ENCODE measurements around the gene FOXN4.

Gene FOXN4

GRCh38 chr12:109258607-109259544 lies 50.2 kb downstream of the FOXN4 start:
- DNase-seq (ENCODE audit: low read depth in 2 of 2): no peak

GRCh38 chr12:109258201-109258600 lies 50.9 kb downstream of the FOXN4 start:
- DNase-seq (ENCODE audit: low read depth in 2 of 2): no peak

DNA sequence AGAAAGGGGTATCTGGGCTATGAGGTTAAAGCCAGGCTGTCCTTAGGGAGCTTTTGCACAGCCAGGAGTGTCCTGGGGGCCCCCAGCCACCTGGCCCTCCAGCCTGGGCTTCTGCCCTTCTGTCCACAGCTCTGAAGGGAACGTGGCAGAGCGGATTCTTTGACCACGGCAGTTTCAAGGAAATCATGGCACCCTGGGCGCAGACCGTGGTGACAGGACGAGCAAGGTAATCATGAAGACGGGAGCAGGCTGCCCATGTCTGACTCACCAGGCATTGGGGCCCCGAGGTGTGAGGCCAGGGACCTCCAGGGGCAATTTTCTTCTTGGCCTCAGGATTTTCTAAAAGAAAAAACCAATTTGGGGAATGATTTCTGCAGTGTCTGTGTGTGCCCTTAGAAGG lies 53.1 kb downstream of the FOXN4 start:
- DNase-seq (ENCODE audit: low read depth in 2 of 2): no peak

- no peak for DNase-seq (ENCODE audit: low read depth in 2 of 2)
Observed at GRCh38 chr12:109255377-109255776, 53.7 kb downstream of the FOXN4 start.

DNA sequence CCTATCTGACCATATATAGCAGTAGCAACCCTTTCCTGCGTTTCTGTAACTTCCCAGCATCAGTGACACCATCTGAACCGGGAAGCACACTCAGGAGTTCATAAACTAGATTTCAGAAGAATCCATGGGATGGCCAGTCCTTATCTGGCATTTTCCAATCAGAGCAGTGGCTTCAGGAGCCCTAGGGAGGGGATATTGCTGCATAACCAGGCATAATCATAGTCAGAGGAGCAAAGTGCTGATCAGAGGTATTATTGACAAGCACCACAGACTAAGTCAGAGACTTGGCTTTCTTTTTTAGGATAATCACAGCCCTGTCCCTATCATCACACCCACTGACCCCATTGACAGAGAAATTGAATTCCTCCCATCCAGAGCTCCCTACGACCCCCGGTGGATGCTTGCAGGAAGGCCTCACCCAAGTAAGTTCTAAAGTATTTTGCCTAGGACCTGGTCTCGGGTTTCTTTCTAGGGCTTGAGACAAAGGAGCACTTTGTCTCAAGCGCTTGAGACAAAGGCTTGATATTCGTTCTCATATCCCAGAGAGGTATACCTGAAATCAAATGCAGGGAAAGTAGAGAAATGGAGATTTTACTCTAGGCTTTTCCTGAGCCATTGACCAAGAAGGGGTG lies 55.1 kb downstream of the FOXN4 start:
- no peak for DNase-seq (ENCODE audit: low read depth in 2 of 2)

DNA sequence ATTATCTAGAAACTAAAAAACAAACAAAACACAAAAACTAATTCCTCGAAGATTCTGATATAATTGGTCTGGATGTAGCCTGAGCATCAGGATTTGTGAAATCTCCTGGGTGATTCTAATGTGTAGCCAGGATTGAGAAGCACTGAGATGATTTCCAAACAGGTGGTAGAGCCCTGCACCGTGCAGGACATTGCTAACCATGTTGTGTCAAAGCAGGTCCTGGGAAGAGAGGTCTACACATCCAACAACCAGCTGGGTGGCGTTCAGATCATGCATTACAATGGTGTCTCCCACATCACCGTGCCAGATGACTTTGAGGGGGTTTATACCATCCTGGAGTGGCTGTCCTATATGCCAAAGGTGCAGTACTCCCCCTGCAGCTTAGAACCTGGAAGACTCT lies 56.3 kb downstream of the FOXN4 start:
- no peak for DNase-seq (ENCODE audit: low read depth in 2 of 2)

DNA sequence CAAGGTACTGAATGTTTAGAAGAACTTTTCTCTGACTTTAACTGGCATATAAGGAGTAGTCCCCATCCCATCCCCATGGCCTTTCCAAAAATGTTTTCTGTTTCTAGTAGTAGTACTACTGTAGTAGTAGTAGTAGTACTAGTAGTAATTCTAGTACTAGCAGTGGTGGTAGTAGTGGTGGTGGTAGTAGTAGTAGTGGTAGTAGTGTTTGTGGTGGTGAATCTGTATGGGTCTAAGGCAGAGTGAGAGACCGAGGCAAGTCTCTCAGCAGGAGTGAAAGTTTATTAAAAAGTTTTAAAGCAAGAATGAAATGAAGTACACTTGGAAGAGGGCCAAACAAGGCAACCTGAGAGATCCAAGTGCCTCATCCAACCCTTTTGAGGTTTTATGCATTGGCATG lies 58.6 kb downstream of the FOXN4 start:
- DNase-seq (ENCODE audit: low read depth in 2 of 2): no peak

- no peak for DNase-seq (ENCODE audit: low read depth in 2 of 2)
Observed at GRCh38 chr12:109247831-109248654, 61.0 kb downstream of the FOXN4 start.

DNA sequence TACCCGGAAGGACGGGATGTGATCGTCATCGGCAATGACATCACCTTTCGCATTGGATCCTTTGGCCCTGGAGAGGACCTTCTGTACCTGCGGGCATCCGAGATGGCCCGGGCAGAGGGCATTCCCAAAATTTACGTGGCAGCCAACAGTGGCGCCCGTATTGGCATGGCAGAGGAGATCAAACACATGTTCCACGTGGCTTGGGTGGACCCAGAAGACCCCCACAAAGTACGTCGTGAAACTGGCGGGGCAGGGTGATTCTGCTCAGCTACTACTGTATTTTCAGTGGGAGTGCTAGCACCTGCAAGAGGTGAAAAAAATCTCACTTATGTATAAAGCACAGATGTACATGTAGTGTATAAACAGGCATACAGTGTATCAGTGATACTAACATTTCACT lies 62.9 kb downstream of the FOXN4 start:
- no peak for DNase-seq (ENCODE audit: low read depth in 2 of 2)

GRCh38 chr12:109244073-109244472 lies 65.0 kb downstream of the FOXN4 start:
- no peak for DNase-seq (ENCODE audit: low read depth in 2 of 2)

DNA sequence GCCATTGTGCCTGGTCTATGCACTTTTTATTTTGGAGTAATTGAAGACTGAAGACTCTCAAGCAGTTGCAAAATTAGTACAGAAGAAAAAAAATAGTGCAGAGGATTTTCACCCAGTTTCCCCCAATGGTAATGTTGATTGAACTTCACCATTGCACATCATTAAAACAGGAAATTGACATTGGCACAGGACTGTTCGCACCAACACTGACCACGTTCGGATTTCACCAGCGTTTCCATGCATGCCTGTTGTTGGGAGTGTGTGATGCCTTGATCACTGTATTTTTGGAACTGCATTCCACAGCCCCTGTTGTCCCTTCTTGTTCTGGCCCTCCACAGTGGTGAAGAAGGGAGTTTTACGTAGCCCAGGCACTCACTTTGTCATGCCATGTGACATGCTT lies 67.1 kb downstream of the FOXN4 start:
- DNase-seq (ENCODE audit: low read depth in 2 of 2): no peak

DNA sequence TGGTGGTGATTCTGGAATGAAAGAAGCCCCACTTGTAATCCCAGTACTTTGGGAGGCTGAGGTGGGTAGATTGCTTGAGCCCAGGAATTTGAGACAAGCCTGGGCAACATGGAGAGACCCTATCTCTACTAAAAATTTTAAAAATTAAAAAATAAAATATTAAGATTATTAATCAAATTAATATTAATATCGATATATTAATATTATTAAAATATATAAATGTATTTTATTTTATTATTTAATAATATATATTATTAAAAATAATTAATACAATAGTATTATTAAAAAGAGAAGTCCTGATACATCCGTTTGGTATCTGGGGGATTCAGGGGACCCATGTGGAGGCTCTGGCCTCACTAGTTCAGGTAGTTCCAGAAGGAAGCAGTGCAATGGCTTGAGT lies 68.7 kb downstream of the FOXN4 start:
- DNase-seq (ENCODE audit: low read depth in 2 of 2): no peak

- DNase-seq (ENCODE audit: low read depth in 2 of 2): no peak
Observed at GRCh38 chr12:109239691-109240090, 69.4 kb downstream of the FOXN4 start.

DNA sequence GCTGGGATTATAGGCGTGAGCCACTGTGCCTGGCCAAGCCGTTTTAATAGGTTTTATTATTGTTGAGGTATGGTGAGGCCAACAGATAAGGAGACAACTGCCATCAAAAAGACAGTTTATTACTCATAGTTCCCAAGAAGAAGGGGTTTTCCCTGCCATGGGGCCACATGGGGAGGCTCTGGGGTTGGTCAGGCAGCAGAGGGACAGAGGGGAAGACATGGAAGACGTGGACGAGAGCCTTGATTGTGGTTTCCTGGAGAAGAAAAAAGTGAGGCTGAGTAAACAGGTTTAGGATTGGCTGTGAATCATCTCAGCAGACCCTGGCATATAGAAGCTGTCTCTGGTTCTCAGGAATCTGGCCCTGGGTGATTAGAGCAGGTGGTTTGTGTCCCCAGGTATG lies 69.9 kb downstream of the FOXN4 start:
- no peak for DNase-seq (ENCODE audit: low read depth in 2 of 2)

DNA sequence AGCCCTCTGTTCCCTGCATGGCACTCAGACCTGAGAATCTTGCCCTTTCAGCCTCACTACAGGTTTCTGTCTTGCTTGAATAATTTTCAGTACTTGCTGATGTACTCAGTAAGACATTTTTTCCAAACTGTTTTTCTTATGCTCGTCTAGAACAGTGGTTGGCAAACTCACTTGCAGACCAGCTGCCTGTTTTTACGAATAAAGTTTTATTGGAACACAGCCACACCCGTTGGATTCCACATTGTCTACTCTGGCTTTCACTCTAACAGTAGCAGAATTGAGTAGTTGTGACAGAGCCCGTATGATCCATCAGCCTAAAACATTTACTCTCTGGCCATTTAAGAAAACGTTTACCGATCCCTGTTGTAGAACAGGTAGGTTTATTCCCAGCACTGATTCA lies 72.8 kb downstream of the FOXN4 start:
- no peak for DNase-seq (ENCODE audit: low read depth in 2 of 2)

DNA sequence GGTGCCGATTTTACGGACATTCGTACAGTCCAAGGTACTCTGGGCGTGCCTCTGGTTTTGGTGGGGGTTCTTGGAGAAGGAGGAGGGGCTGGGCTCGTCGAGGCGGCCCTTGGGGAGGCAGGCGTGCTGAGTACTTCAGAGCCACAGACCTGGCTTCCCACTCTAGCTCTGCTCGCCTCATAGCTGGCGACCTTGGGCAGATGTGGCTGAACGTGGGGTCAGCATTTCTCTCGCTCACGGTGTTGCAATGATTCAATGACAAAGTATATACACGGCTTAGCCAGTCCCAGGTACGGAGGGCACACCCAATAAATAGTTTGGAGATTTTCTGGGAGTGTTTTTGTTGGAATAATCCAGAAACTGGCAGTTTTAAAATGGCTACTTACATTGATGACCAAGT lies 75.1 kb downstream of the FOXN4 start:
- no peak for DNase-seq (ENCODE audit: low read depth in 2 of 2)

DNA sequence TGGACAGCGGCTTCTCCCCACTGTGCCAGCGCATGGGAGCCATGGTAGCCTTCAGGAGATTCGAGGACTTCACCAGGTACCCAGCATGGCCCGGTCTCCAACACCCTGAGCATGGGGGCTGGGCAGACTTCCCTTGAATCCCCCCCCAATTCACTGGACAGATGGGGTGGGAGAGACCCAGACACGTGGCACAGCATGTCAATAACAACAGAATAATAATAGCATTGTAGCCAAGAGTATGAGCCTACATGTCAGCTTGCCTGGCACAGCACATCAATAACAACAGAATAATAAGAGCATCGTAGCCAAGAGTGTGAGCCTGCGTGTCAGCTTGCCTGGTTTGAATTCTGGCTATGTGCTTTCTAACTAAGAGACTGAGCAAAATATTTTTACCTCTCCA lies 76.4 kb downstream of the FOXN4 start:
- no peak for DNase-seq (ENCODE audit: low read depth in 2 of 2)

GRCh38 chr12:109230193-109230592 lies 78.9 kb downstream of the FOXN4 start:
- DNase-seq (ENCODE audit: low read depth in 2 of 2): no peak

GRCh38 chr12:109228664-109229063 lies 80.4 kb downstream of the FOXN4 start:
- DNase-seq (ENCODE audit: low read depth in 2 of 2): no peak

Measured in activated CD4-positive, alpha-beta T cell treated with anti-CD3 and anti-CD28 coated beads for 24 hours (primary cell).